GM19035 (cell line): ENCODE results near the gene PDPK1.
"Not testable (repeated sequence)": the region's sequence is repeated elsewhere in the genome, so short reads cannot be mapped to it uniquely, and the experiment has no call there.

Experiments
- ATAC-seq: cut with Tn5 transposase; IDR thresholded peaks from one replicate; pipeline ENCODE4 v1.9.1; 2021; ENCODE audit not compliant: unreplicated experiment

PDPK1 gene

DNA sequence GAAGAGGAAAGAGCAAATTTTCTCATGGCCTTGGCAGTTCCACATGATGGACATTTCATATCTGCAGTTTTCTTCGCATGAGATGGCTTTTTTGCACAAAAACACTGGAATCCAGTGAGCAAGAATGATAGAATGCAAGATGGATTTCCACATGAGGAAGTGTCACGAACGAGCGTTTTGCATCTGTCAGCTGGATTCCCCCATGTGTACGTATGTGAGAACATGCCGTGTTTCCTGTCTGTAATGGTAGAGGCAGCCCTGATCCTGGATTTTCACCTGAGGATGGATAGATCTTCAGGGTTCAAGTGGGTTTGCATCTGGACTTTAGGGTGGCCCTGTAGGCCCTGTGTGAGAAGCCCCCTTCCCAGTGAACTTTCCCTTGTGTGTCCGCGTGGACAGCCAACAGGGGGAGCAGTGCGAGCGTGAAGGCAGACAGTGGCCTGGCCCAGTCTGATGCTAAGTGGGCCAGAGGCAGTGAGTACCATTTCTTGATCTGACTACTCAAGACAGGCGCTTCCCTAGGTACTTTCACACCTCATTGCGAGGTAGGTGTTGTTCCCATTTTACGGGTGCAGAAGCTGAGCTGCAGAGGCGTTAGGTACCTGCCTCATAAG, 2.1 kb downstream of the PDPK1 start:
- ATAC-seq = not testable (repeated sequence)

- ATAC-seq = not testable (repeated sequence)
Observed at GRCh38 chr16:2540912-2541311, 3.1 kb downstream of the PDPK1 start.

GRCh38 chr16:2541409-2541808, 3.6 kb downstream of the PDPK1 start:
- not testable (repeated sequence) for ATAC-seq

GRCh38 chr16:2543771-2544170, 6.0 kb downstream of the PDPK1 start:
- ATAC-seq = not testable (repeated sequence)

GRCh38 chr16:2550283-2550878, 12.6 kb downstream of the PDPK1 start:
- not testable (repeated sequence) for ATAC-seq

- not testable (repeated sequence) for ATAC-seq
Observed at GRCh38 chr16:2551420-2551889, 13.6 kb downstream of the PDPK1 start.

GRCh38 chr16:2554709-2555425, 17.0 kb downstream of the PDPK1 start:
- ATAC-seq = not testable (repeated sequence)

- ATAC-seq = not testable (repeated sequence)
Observed at GRCh38 chr16:2557150-2557549, 19.3 kb downstream of the PDPK1 start.

DNA sequence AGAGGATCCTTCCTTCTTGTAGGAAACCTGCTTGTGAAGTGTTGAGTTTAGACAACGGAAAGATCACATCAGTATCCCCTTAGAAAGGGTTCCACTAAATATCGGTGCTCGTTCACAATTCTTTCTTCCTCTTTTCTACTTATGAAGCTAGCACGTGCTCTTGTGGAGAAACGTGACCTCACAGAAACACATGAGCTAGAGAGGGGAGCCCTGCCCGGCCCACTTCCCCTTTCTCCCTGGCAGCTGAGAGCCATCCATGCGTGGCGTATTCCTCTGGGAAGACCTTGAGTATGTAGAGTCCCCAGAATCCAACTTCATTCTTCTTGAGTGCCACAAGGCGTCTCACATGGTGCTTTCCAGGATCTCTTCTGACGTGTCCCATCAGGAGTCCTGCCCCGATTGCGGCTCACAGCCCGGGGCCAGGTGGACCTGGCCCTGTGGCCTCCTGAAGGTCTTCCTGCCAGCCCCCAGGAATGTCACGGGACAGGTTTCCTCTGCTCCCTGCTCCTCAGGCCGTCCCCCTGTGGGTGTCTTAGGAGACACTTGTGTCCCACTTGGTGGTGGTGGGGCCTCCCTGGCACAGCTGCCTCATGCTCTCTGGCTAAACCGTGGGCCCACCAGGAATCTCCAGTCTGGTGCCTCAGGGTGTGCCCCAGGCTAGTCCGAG, 22.4 kb downstream of the PDPK1 start:
- ATAC-seq = not testable (repeated sequence)

DNA sequence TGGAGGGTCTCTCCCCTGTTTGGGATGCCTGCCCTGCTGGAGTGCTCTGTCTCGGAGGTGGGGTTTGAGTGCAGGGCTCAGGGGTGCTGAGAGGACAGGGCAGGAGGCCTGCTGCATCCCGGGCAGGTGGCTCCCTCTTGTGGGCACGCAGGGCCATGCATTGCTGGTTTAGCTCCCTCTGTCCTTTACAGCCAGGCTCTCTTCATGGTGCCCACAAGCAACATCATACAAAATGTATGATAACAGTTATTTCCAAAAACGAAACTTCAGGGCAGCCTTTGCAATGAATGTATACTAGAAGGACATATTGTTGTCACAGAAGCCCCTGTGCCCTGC, 22.9 kb downstream of the PDPK1 start:
- not testable (repeated sequence) for ATAC-seq

DNA sequence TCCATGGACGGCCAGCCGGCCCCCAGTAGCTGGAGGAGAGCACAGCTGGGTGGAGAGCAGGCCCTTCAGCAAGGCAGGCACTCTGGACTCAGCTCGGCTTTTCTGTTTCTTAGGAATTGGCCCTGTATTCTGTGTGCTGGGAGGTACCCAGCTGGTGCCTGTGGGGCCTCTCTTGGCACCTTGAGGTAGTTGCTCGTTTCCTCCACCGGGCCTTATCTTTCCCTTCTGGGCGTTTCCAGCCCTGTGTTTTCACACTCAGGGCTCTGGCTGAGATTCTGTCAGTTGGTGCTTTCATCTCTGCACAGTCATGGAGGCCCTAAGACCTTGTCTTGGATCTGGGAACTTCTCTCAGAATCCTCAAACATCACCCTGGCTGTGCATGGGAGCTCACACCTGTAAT, 29.7 kb downstream of the PDPK1 start:
- ATAC-seq = not testable (repeated sequence)

- ATAC-seq = not testable (repeated sequence)
Observed at GRCh38 chr16:2568573-2568972, 30.8 kb downstream of the PDPK1 start.

- ATAC-seq = not testable (repeated sequence)
Observed at GRCh38 chr16:2572704-2573103, 34.9 kb downstream of the PDPK1 start.

DNA sequence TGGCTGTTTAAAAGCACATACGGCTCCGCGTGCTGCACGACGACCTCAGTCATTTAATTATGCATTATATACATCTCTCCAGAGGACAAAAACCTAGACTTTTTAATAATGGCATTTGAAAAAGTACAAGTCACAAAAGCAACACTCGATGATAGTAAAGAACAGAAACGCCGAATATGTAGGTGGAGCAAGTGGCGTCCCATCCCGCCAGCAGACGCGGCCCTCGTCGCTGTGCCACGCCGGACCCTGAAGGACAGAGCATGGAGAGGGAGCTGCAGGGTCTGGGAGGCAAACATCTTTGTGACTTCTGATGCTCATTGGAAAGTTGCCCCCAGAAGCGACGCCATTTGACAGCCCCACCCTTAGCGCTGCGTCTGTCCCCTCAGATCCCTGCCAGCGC, 38.0 kb downstream of the PDPK1 start:
- not testable (repeated sequence) for ATAC-seq

- ATAC-seq = not testable (repeated sequence)
Observed at GRCh38 chr16:2577044-2577443, 39.2 kb downstream of the PDPK1 start.

- not testable (repeated sequence) for ATAC-seq
Observed at GRCh38 chr16:2578905-2579304, 41.1 kb downstream of the PDPK1 start.

GRCh38 chr16:2580143-2580542, 42.3 kb downstream of the PDPK1 start:
- ATAC-seq = not testable (repeated sequence)

- not testable (repeated sequence) for ATAC-seq
Observed at GRCh38 chr16:2580818-2581217, 43.0 kb downstream of the PDPK1 start.

DNA sequence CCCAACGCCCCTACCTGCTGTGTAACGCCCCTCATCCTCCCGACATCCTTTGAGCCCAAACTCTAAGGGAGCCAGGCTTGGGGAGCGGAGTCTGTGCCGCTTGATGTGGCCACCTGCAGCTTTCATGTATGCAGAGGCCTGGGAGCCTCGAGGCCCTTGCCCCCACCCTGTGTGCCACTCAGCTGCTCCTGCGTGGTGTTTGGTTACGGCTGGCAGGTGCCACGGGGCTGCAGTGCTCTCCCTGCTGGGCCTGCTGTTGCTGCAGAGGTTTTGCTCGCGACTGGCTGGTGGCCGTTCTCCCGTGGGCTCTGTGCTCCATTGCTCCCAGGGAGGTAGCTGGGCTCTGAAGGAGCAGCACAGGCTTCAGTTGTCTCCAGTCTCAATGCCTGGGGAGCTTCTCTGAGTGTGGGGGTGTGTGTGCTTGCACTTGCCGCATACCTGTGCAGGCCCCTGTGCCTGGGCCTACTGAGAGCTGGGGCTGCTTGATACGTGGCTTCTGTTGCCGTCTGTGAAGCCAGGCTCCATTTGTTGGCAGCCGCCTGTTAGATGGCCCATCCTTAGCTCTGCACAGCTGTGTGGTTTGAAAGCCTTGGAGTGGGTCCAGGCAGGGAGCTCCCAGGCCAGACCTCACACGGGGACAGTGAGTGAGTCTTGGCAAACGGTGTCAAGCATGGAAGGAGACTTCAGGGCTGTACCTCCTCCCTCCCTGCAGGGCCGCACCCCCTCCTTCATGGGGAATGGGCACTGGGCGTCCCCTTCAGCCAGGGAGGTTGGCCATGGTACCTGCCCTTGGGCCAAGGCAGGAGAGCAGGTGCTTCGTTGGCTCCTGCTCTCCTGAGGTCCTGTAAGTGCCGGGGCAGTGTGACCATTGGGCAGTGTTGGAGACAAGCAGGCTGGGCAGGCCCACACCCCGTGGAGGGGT, 47.2 kb downstream of the PDPK1 start:
- ATAC-seq = no peak

DNA sequence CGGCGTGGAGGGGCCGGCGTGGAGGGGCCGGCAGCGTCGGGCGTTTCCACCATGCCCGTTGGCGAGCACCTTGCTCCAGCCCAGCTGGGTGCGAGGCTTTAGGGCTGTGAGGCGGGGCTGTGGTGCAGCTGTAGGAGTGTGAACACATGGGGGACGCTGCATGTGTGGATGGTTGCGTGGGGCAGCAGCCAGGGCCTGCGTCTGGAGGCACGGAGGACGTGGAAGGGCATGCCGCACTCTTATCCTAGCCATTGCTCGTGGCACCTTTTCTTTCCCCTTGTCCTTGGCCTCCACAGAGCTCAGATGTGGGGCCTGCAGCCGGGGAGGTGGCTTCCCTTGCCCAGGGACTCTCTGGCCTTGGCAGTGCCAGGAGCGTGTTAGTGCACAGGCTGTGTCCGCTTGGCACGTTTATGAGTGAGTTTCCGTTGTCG, 47.8 kb downstream of the PDPK1 start:
- no peak for ATAC-seq
